K562 (cell line): ENCODE measurements around the gene MRPL58. TPM values are rescaled to one million over a fixed set of nuclear protein-coding genes. Genes with fewer than 3 reads are reported as not detected.

Source experiments
- BDP1 ChIP-seq: IDR thresholded peaks from 3 replicates; pipeline ENCODE4 v1.6.1; 2011; ENCODE audit not compliant: insufficient read length, insufficient read depth
- BRD4 ChIP-seq: fragments of 200-600 bp; sonication (generic); IDR thresholded peaks from 2 replicates; pipeline ENCODE4 v1.6.1; 2017; ENCODE audit warnings: inconsistent platforms
- BRF1 ChIP-seq: IDR thresholded peaks from 3 replicates; pipeline ENCODE4 v1.6.1; 2011; ENCODE audit warnings: borderline replicate concordance, mild to moderate bottlenecking; ENCODE audit not compliant: insufficient read length; ENCODE audit errors: extremely low read depth
- CBX3 ChIP-seq, 2 experiments: IDR thresholded peaks; 1 replicate in 1 of 2; 2 replicates in 1 of 2; pipeline ENCODE4 v1.6.1; 2012; ENCODE audit warnings: inconsistent platforms in 2 of 2, low read length in 2 of 2, borderline replicate concordance in 1 of 2, control low read depth in 1 of 2
- ETV1 ChIP-seq: fragments of 450-650 bp; conservative IDR thresholded peaks from 2 replicates; pipeline ENCODE4 v1.6.1; 2016; ENCODE audit warnings: missing genetic modification characterization, control low read depth, low read depth, missing compliant biosample characterization
- GABPB1 ChIP-seq: sonication (generic); formaldehyde crosslinking; IDR thresholded peaks from 2 replicates; pipeline ENCODE4 v1.8.0; 2022; ENCODE audit warnings: mild to moderate bottlenecking, missing genetic modification reagents
- GATAD2B ChIP-seq: fragments of 450-650 bp; IDR thresholded peaks from 2 replicates; pipeline ENCODE4 v1.6.1; 2017; ENCODE audit warnings: mild to moderate bottlenecking, borderline replicate concordance
- HCFC1 ChIP-seq: IDR thresholded peaks from 2 replicates; pipeline ENCODE4 v1.6.1; 2012; ENCODE audit warnings: low read depth, low read length, improper control_type of control experiment
- JUN ChIP-seq, 2 experiments: sonication (generic) in 1 of 2; formaldehyde crosslinking in 1 of 2; IDR thresholded peaks; 2 replicates each; pipeline versions ENCODE4 v1.6.1 to v1.8.0; 2012 to 2022; ENCODE audit warnings: borderline replicate concordance in 2 of 2, mild to moderate bottlenecking in 2 of 2, improper control_type of control experiment in 1 of 2, low read depth in 1 of 2, low read length in 1 of 2, missing genetic modification reagents in 1 of 2
- MAZ ChIP-seq, 2 experiments: fragments of 450-650 bp in 1 of 2; sonication (generic) in 1 of 2; formaldehyde crosslinking; IDR thresholded peaks in 1 of 2; conservative IDR thresholded peaks in 1 of 2; 2 replicates each; pipeline versions ENCODE4 v1.4.0 to v1.5.0; 2020; ENCODE audit warnings: mild to moderate bottlenecking in 1 of 2, missing genetic modification reagents in 1 of 2
- NEUROD1 ChIP-seq: fragments of 150-350 bp; IDR thresholded peaks from 2 replicates; pipeline ENCODE4 v1.6.1; 2014; ENCODE audit warnings: borderline replicate concordance, low read length, low read depth; ENCODE audit not compliant: partially characterized antibody
- NR2C1 ChIP-seq, 2 experiments: fragments of 450-650 bp; IDR thresholded peaks; 2 replicates each; pipeline ENCODE4 v1.6.1; 2017; ENCODE audit warnings: mild to moderate bottlenecking in 2 of 2, antibody characterized with exemption in 1 of 2, inconsistent platforms in 1 of 2, missing compliant biosample characterization in 1 of 2, missing genetic modification characterization in 1 of 2
- NR2C2 ChIP-seq, 2 experiments: fragments of 200-800 bp in 1 of 2; sonication (Bioruptor generic) in 1 of 2; sonication (generic) in 1 of 2; formaldehyde crosslinking in 1 of 2; IDR thresholded peaks; 2 replicates each; pipeline versions ENCODE4 v1.6.1 to v1.8.0; 2016 to 2022; ENCODE audit warnings: mild to moderate bottlenecking in 1 of 2, missing compliant biosample characterization in 1 of 2, missing genetic modification characterization in 1 of 2, missing genetic modification reagents in 1 of 2
- PHF8 ChIP-seq: fragments of 200-600 bp; sonication (generic); IDR thresholded peaks from 2 replicates; pipeline ENCODE4 v1.6.1; 2012; ENCODE audit warnings: mixed run types, mild to moderate bottlenecking, inconsistent platforms, low read length, moderate library complexity, borderline replicate concordance
- PPARD ChIP-seq: fragments of 250-450 bp; sonication (Bioruptor Pico); IDR thresholded peaks from 2 replicates; pipeline ENCODE4 v1.8.0; 2022; ENCODE audit warnings: inconsistent platforms, mild to moderate bottlenecking, moderate library complexity
- RFX1 ChIP-seq: fragments of 450-650 bp; IDR thresholded peaks from 2 replicates; pipeline ENCODE4 v1.6.1; 2016; ENCODE audit warnings: mild to moderate bottlenecking, moderate library complexity
- ZNF124 ChIP-seq: sonication (generic); formaldehyde crosslinking; IDR thresholded peaks from 2 replicates; pipeline ENCODE4 v1.8.1; 2022; ENCODE audit warnings: missing genetic modification reagents
- ZNF212 ChIP-seq: fragments of 450-650 bp; formaldehyde crosslinking; IDR thresholded peaks from 2 replicates; pipeline ENCODE4 v1.4.0; 2020; ENCODE audit warnings: mild to moderate bottlenecking
- polyA plus RNA-seq, 8 experiments: library from polyadenylated mRNA; depleted of rRNA in 4 of 8; stranded (reverse) in 5 of 8; unstranded in 3 of 8; fragments of >200 nt; fragmentation: Nextera tagmentation in 2 of 8; fragmentation: Illumina TruSeq in 1 of 8; extraction: Ambion mirVana in 2 of 8; extraction: Trizol in 1 of 8; gene quantifications; 2 replicates each; pipeline versions ENCODE4 v1.2.1 to v1.2.3, GENCODE V29; 2011 to 2014; ENCODE audit warnings: inconsistent platforms in 1 of 8, missing spikeins in 1 of 8
- total RNA-seq, 7 experiments: library from RNA; depleted of rRNA in 6 of 7; stranded (reverse); fragments of >200 nt in 6 of 7; fragmentation: Illumina TruSeq in 2 of 7; extraction: Trizol in 2 of 7; gene quantifications; 2 replicates each; pipeline versions ENCODE4 v1.2.1 to v1.2.3, GENCODE V29; 2011 to 2021; ENCODE audit warnings: low replicate concordance in 1 of 7
- TF ChIP-seq, protein P1 (sequence below): conservative IDR thresholded peaks from 2 replicates; pipeline ENCODE4 v1.6.1; 2011; ENCODE audit warnings: low read depth, mild to moderate bottlenecking, low read length; ENCODE audit not compliant: control insufficient read depth
- TF ChIP-seq, protein P2 (sequence below): fragments of 250-450 bp; sonication (Bioruptor Pico); IDR thresholded peaks from 2 replicates; pipeline ENCODE4 v1.4.0; 2020
- TF ChIP-seq, protein P3 (sequence below): sonication (generic); formaldehyde crosslinking; IDR thresholded peaks from 2 replicates; pipeline ENCODE4 v1.8.1; 2023; ENCODE audit warnings: mild to moderate bottlenecking, missing genetic modification reagents, moderate library complexity

The MRPL58 gene
- total and polyA plus RNA-seq, 9 of the 15 experiments (the other 6 are each of a cell fraction or from before 2014, with no cell fraction given), result 30.8 to 107 (median 72.4) TPM

DNA sequence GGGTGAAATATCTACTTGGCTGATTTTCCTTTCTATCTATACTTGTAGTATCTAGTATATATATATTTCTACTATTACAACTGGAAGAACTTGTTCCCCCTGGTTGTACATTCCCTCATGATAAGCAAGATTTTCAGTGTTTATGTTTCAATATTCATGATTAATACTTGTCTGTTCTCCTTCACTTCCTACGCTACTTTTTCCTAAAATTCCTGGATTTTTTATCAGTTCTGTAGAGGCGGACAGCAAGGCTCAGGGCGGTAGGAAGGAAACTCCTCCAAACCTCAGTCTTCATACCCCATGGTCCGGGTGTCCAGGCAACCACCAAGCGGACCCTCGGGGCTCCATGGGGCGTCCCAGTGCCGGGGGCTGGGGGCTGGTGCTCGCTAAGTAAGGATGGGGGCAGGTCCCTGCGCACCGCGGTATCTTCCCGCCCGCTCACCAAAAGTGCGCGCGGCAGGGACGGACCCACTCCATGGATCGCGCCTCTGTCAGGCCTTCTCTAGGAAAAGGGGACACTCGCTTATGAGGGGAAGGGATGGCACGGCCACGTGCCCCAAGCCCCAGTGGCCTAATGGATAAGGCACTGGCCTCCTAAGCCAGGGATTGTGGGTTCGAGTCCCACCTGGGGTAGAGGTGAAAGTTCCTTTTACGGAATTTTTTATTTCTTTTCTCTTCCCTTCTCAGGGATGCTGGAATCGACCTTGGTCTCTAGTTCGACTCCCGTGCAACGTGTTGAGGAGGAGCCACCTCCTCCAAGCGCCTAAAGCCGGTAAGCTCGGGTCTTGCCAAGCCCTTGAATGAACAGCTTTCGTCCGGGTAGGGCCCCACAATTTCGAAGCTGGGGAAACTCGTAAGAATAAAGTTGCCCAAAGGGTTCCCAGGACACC, 21.1 kb downstream of the MRPL58 start (continued):
- TF ChIP-seq, protein P1, sequence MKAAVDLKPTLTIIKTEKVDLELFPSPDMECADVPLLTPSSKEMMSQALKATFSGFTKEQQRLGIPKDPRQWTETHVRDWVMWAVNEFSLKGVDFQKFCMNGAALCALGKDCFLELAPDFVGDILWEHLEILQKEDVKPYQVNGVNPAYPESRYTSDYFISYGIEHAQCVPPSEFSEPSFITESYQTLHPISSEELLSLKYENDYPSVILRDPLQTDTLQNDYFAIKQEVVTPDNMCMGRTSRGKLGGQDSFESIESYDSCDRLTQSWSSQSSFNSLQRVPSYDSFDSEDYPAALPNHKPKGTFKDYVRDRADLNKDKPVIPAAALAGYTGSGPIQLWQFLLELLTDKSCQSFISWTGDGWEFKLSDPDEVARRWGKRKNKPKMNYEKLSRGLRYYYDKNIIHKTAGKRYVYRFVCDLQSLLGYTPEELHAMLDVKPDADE, result 0 out of 2 replicates have a peak, but pooled peaks have one; percentile 76
- TF ChIP-seq JUN (IDR thresholded peaks at IDR 0.05; ENCODE audit: borderline replicate concordance, low read depth, low read length) (peak; percentile 63; the same call in 1 of the 2 replicates), JUN (CRISPR knock-in tag; IDR thresholded peaks at IDR 0.05; ENCODE audit: borderline replicate concordance) (no peak), GABPB1 (CRISPR knock-in tag) (peak; percentile 47), CBX3 (IDR thresholded peaks at IDR 0.05; ENCODE audit: borderline replicate concordance in 1 of 2, low read length in 2 of 2) (peak in 1 of 2 experiments; percentile 89; a peak in 1 of 3 replicates), ETV1 (tag) (0 out of 2 replicates have a peak, but pooled peaks have one; percentile 7), HCFC1 (peak; percentile 53), NR2C1 (IDR thresholded peaks at IDR 0.05) (peak; percentile 42; the same call in 1 of the 2 replicates), NR2C1 (tag; IDR thresholded peaks at IDR 0.05) (peak; percentile 48; the same call in 1 of the 2 replicates), BDP1 (peak; percentile 82), ZNF212 (CRISPR knock-in tag) (0 out of 2 replicates have a peak, but pooled peaks have one; percentile 17), GATAD2B (peak; percentile 82; the same call in 1 of the 2 replicates), PHF8 (peak; percentile 20; the same call in 1 of the 2 replicates), NEUROD1 (peak; percentile 38), MAZ (CRISPR knock-in tag; conservative IDR thresholded peaks at IDR 0.05 in 1 of 2, IDR thresholded peaks at IDR 0.05 in 1 of 2) (peak; percentile 27 to 41; a peak in 2 of 4 replicates), ZNF124 (no peak), BRD4 (peak; percentile 89; the same call in 1 of the 2 replicates), RFX1 (peak; percentile 72), PPARD (CRISPR knock-in tag) (no peak), BRF1 (peak; percentile 74), NR2C2 (CRISPR knock-in tag; IDR thresholded peaks at IDR 0.05) (peak; percentile 45), NR2C2 (tag; IDR thresholded peaks at IDR 0.05) (peak; percentile 81)
- TF ChIP-seq, protein P2, sequence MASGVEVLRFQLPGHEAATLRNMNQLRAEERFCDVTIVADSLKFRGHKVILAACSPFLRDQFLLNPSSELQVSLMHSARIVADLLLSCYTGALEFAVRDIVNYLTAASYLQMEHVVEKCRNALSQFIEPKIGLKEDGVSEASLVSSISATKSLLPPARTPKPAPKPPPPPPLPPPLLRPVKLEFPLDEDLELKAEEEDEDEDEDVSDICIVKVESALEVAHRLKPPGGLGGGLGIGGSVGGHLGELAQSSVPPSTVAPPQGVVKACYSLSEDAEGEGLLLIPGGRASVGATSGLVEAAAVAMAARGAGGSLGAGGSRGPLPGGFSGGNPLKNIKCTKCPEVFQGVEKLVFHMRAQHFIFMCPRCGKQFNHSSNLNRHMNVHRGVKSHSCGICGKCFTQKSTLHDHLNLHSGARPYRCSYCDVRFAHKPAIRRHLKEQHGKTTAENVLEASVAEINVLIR (CRISPR knock-in tag), result no peak
- TF ChIP-seq, protein P3, sequence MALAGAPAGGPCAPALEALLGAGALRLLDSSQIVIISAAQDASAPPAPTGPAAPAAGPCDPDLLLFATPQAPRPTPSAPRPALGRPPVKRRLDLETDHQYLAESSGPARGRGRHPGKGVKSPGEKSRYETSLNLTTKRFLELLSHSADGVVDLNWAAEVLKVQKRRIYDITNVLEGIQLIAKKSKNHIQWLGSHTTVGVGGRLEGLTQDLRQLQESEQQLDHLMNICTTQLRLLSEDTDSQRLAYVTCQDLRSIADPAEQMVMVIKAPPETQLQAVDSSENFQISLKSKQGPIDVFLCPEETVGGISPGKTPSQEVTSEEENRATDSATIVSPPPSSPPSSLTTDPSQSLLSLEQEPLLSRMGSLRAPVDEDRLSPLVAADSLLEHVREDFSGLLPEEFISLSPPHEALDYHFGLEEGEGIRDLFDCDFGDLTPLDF, result peak; percentile 56; the same call in 1 of the 2 replicates
